WI38 (cell line): ENCODE results near the gene ZCCHC14.

Source experiments
- H3K4me3 ChIP-seq: 2 replicates; pipeline ENCODE4 v1.5.1; 2011; ENCODE audit warnings: low read depth, mild to moderate bottlenecking, control low read depth, low read length
- CTCF ChIP-seq: IDR thresholded peaks from 2 replicates; pipeline ENCODE4 v1.5.1; 2012; ENCODE audit warnings: low read depth, mild to moderate bottlenecking, control low read depth, low read length

The ZCCHC14 gene

GRCh38 chr16:87375426-87376135 is 117.2 kb downstream of the ZCCHC14 start:
- no peak overlapping the region for H3K4me3 ChIP-seq
- TF ChIP-seq CTCF = no peak

DNA sequence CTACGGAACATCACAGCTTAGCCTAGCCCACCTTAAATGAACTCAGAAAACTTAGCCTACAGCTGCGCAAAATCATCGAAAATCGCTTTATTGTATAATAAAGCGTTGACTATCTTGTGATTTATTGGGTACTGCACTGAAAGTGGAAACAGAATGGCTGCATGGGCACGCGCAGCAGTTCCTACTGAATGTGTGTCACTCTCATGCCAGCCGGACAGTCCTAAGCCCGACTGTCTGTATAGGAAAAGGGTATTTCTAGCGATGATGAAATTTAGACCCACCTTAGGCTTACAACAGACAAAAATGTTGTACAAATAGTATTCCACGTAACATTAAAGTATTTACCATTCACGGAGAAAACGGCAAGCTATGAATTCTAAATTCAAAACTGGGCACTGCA is 118.5 kb downstream of the ZCCHC14 start:
- H3K4me3 ChIP-seq = no peak overlapping the region
- no peak for TF ChIP-seq CTCF

GRCh38 chr16:87372305-87372704 is 120.5 kb downstream of the ZCCHC14 start:
- H3K4me3 ChIP-seq = no peak overlapping the region
- no peak for TF ChIP-seq CTCF

- no peak overlapping the region for H3K4me3 ChIP-seq
Measured at GRCh38 chr16:87371261-87371866, 121.5 kb downstream of the ZCCHC14 start.

DNA sequence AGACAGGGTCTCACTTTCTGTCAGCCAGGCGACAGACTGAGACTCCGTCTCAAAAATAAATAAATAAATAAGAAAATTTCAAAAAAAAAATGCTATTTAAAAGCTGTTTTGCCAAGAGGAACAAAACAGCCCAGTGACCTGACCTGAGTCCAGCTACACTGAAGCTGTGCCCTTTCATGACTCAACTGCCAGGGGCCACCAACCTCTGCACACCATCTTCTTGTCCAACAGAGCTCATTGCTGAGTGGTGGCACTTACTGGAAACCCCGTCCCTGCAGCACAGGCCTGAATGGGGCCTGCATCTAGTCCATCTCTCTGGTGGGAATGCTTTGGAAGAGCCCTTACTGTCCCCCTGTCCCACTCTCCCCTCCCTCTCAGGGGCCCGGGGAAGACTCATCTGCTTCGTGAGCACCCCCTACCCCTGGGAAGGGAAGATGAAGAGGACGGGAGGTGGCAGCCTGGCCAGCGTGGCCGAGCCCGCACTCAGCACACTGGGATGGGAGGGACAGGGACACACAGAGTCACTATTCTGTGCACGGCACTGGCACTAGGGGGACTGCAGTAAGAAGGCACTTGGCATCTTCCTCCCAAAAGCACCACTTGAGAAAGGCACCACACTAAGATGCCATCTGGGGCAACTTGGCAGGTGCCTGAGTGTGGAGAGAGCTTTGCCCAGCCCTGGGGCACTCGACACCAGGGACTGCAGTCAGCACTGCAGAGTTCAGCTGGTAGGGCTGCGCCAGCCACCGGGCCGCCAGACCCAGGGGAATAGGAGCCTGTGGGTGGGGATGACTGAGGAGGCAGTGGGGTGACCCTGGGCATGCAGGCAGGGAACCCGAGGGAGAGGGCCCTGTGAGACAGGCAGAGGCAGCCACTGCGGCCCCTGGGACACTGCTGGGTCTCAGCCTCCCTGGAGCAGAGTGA is 122.8 kb downstream of the ZCCHC14 start:
- no peak overlapping the region for H3K4me3 ChIP-seq
- no peak for TF ChIP-seq CTCF

More at GRCh38 chr16:87371261-87371866, 121.5 kb downstream of the ZCCHC14 start:
- TF ChIP-seq CTCF = no peak

DNA sequence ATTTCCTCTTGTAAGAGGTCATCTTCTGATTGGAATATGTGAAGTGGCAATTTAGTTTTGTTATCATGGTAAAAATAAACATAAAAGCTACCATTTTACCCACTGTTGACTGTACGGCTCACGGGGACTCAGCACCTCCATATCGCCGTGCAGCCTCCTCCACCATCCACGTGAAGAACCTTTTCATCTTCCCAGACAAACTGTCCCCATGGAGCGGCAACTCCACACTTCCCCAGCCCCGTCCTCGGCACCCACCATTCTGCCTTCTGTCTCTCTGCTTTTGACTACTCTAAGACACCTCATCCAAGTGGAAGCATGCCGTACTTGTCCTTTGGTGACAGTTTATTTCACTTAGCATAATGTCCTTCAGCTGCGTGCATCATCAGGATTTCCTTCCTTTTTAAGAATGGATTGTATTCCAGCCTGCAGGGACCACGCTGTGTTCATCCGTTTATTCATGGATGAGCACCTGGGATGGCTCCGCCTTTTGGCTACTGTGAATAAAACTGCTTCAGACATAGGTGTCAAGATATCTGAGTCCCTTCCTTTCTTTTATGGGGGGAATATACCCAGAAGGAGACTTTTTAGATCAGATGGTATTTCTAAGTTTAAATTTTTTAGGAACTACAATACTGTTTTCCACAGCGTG is 123.6 kb downstream of the ZCCHC14 start:
- no peak overlapping the region for H3K4me3 ChIP-seq

More for the DNA sequence above, 123.6 kb downstream of the ZCCHC14 start:
- TF ChIP-seq CTCF = no peak
